ENCODE results near the gene TSPO.

TSPO gene

GRCh38 chr22:43159484-43160178, 8.3 kb downstream of the TSPO start:
- no peak for DNase-seq

- no peak for DNase-seq
Observed at GRCh38 chr22:43160497-43161126, 9.3 kb downstream of the TSPO start.

GRCh38 chr22:43162412-43163150, 11.2 kb downstream of the TSPO start:
- no peak for DNase-seq

GRCh38 chr22:43163241-43163795, 12.0 kb downstream of the TSPO start:
- no peak for DNase-seq

- DNase-seq: no peak
Observed at GRCh38 chr22:43164636-43165035, 13.3 kb downstream of the TSPO start.

GRCh38 chr22:43166132-43166930, 15.0 kb downstream of the TSPO start:
- no peak for DNase-seq

- no peak for DNase-seq
Observed at GRCh38 chr22:43167001-43167589, 15.7 kb downstream of the TSPO start.

- DNase-seq: no peak
Observed at GRCh38 chr22:43168471-43169309, 17.3 kb downstream of the TSPO start.

- no peak for DNase-seq
Observed at GRCh38 chr22:43169310-43170130, 18.2 kb downstream of the TSPO start.

GRCh38 chr22:43170131-43170480, 18.7 kb downstream of the TSPO start:
- no peak for DNase-seq

GRCh38 chr22:43171019-43171491, 19.7 kb downstream of the TSPO start:
- DNase-seq: no peak

GRCh38 chr22:43171607-43172006, 20.2 kb downstream of the TSPO start:
- no peak for DNase-seq

GRCh38 chr22:43172191-43172590, 20.8 kb downstream of the TSPO start:
- no peak for DNase-seq

- no peak for DNase-seq
Observed at GRCh38 chr22:43173566-43173965, 22.2 kb downstream of the TSPO start.

GRCh38 chr22:43173976-43174720, 22.8 kb downstream of the TSPO start:
- DNase-seq: no peak

- DNase-seq: no peak
Observed at GRCh38 chr22:43174941-43175531, 23.7 kb downstream of the TSPO start.

GRCh38 chr22:43176090-43176489, 24.7 kb downstream of the TSPO start:
- DNase-seq: no peak

- no peak for DNase-seq
Observed at GRCh38 chr22:43177479-43177878, 26.1 kb downstream of the TSPO start.

GRCh38 chr22:43179146-43179910, 28.0 kb downstream of the TSPO start:
- DNase-seq: no peak
